Lung (tissue), 13 donors: ENCODE measurements around the gene LATS2. TPM values are rescaled to one million over a fixed set of nuclear protein-coding genes. Genes with fewer than 3 reads are reported as not detected.
A peak's percentile ranks its signal among the peaks of the same experiment; 100 is the strongest.
"Not testable (repeated sequence)": the region's sequence is repeated elsewhere in the genome, so short reads cannot be mapped to it uniquely, and the experiment has no call there.

Source experiments
- ATAC-seq: fragments of 200-7000 bp; cut with Tn5 transposase; one replicate; pipeline ENCODE4 v1.9.1; 2020; ENCODE audit warnings: moderate number of reproducible peaks; ENCODE audit not compliant: insufficient read depth, low FRiP score
- DNase-seq, 3 donors: peaks; one replicate each; pipeline ENCODE4 v3.0.0-alpha.2; 2013 to 2017
- H3K27ac ChIP-seq, 2 donors: one replicate each; pipeline ENCODE4 v1.5.1; 2013; ENCODE audit warnings: mild to moderate bottlenecking in 2 of 2, moderate library complexity in 2 of 2, control low read depth in 1 of 2, inconsistent platforms in 1 of 2, low read depth in 1 of 2, low read length in 1 of 2
- H3K27me3 ChIP-seq, 3 donors: one replicate each; pipeline ENCODE4 v1.5.1; 2013; ENCODE audit warnings: low read length in 2 of 3; ENCODE audit not compliant: control insufficient read depth in 3 of 3, insufficient read depth in 3 of 3
- H3K36me3 ChIP-seq, 4 donors: one replicate each; pipeline ENCODE4 v1.5.1; 2013; ENCODE audit warnings: low read length in 4 of 4, mild to moderate bottlenecking in 1 of 4, moderate library complexity in 1 of 4; ENCODE audit not compliant: control insufficient read depth in 4 of 4, insufficient read depth in 4 of 4
- H3K4me1 ChIP-seq, 5 donors: one replicate each; pipeline ENCODE4 v1.5.1; 2013; ENCODE audit warnings: low read length in 5 of 5, mild to moderate bottlenecking in 2 of 5, moderate library complexity in 1 of 5; ENCODE audit not compliant: control insufficient read depth in 5 of 5, insufficient read depth in 5 of 5
- H3K4me3 ChIP-seq: one replicate; pipeline ENCODE4 v1.5.1; 2013; ENCODE audit warnings: mild to moderate bottlenecking, control low read depth, moderate library complexity
- H3K9ac ChIP-seq, 2 donors: one replicate each; pipeline ENCODE4 v1.5.1; 2013; ENCODE audit warnings: low read length in 2 of 2, control low read depth in 1 of 2; ENCODE audit not compliant: insufficient read depth in 1 of 2
- H3K9me3 ChIP-seq, 4 donors: one replicate each; pipeline ENCODE4 v1.5.1; 2013; ENCODE audit warnings: low read length in 3 of 4, mild to moderate bottlenecking in 1 of 4, moderate library complexity in 1 of 4; ENCODE audit not compliant: control insufficient read depth in 4 of 4, insufficient read depth in 3 of 4
- WGBS, 2 donors: extraction: QIAGEN DNeasy Blood & Tissue Kit; methylation state at CpG; one replicate each; pipeline ENCODE4 v1.1.7; 2013; 5-methylcytosine and 5-hydroxymethylcytosine counted together
- polyA plus RNA-seq, 2 donors: library from polyadenylated mRNA; stranded (reverse); fragments of 200-250 nt; gene quantifications; one replicate each; pipeline ENCODE4 v1.2.1, GENCODE V29; 2013
- small RNA-seq: library from RNA; depleted of rRNA; stranded (forward); fragments of <200 nt; gene quantifications from one replicate; pipeline ENCODE3, GENCODE V24; 2014; ENCODE audit warnings: low replicate concordance
- total RNA-seq, 2 donors: library from RNA; depleted of rRNA in 1 of 2; stranded (reverse); fragments of >200 nt in 1 of 2; gene quantifications; one replicate each; pipeline ENCODE4 v1.2.1, GENCODE V29; 2014 to 2021
- TF ChIP-seq, protein P1 (sequence below): IDR thresholded peaks from 2 replicates; pipeline ENCODE4 v1.5.1; 2012; ENCODE audit warnings: mild to moderate bottlenecking; ENCODE audit errors: control extremely low read depth, extremely low read depth
- donor health status: control.
- donor health status: control.
- donor health status: Bipolar disorder and iron deficiency.
- donor health status: healthy.
- donor health status: DM: yes; HTN: yes; CAD: no.

LATS2 gene
- total and polyA plus RNA-seq, 4 donors = 7.7 to 37.5 (median 21.3) TPM

DNA sequence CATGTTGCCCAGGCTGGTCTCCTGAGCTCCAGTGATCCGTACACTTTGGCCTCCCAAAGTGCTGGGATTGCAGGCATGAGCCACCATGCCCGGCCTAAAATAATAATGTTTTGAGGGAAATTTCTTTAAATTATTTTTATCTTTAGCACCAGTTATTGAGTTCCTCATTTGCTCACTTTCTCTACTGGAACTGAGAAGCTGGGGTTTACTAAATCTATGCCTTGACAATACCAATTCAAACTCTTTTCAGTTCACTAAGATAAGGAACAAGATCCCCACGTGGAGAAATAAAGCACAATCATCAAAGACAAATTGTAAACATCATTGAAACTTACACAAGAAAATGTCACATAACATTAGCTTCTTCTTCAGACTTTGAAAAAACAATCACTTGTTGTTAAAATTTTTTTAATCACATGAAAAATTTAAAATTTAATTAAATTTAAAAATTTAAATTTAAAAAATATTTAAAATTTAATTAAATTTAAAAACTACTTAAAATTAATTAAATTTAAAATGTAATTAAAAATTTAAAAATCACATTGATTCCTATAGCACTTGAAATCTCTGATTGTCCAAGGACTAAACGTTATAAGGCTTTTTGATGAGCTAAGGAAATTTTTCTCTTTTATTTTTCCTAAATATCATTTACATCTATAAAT, 133.7 kb downstream of the LATS2 start:
- TF ChIP-seq, protein P1, sequence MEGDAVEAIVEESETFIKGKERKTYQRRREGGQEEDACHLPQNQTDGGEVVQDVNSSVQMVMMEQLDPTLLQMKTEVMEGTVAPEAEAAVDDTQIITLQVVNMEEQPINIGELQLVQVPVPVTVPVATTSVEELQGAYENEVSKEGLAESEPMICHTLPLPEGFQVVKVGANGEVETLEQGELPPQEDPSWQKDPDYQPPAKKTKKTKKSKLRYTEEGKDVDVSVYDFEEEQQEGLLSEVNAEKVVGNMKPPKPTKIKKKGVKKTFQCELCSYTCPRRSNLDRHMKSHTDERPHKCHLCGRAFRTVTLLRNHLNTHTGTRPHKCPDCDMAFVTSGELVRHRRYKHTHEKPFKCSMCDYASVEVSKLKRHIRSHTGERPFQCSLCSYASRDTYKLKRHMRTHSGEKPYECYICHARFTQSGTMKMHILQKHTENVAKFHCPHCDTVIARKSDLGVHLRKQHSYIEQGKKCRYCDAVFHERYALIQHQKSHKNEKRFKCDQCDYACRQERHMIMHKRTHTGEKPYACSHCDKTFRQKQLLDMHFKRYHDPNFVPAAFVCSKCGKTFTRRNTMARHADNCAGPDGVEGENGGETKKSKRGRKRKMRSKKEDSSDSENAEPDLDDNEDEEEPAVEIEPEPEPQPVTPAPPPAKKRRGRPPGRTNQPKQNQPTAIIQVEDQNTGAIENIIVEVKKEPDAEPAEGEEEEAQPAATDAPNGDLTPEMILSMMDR = no peak
- WGBS, 2 donors = 63 to 65% methylated on average over 4 of the region's 4 CpGs
- Histone ChIP-seq H3K27me3 (no peaks in the 10 kb centered on the region), H3K27ac (no peak overlapping the region), H3K9ac (no peak overlapping the region), H3K36me3 (no peaks in the 10 kb centered on the region), H3K4me3 (no peak overlapping the region), H3K4me1 (no peaks in the 10 kb centered on the region), H3K9me3 (no peaks in the 10 kb centered on the region)
- DNase-seq (no peak), ATAC-seq (no peak)

DNA sequence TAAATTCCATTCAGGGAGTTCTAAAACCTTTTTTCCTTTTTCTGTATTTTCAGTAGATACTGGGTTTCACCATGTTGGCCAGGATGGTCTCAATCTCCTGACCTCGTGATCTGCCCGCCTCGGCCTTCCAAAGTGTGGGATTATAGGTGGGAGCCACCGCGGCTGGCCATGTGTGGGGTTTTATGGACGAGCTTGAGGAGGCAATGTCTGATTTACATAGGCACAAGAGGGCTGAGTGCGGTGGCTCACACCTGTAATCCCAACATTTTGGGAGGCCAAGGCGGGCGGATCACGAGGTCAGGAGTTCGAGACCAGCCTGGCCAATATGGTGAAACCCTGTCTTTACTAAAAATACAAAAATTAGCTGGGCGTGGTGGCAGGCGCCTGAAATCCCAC, 136.0 kb downstream of the LATS2 start:
- H3K27me3 ChIP-seq, H3K36me3 ChIP-seq, ATAC-seq, DNase-seq, H3K9me3 ChIP-seq, H3K4me3 ChIP-seq, H3K27ac ChIP-seq, H3K4me1 ChIP-seq, H3K9ac ChIP-seq: not testable (repeated sequence)
- WGBS, 2 donors = 73 to 84% methylated on average over 13 of the region's 13 CpGs

DNA sequence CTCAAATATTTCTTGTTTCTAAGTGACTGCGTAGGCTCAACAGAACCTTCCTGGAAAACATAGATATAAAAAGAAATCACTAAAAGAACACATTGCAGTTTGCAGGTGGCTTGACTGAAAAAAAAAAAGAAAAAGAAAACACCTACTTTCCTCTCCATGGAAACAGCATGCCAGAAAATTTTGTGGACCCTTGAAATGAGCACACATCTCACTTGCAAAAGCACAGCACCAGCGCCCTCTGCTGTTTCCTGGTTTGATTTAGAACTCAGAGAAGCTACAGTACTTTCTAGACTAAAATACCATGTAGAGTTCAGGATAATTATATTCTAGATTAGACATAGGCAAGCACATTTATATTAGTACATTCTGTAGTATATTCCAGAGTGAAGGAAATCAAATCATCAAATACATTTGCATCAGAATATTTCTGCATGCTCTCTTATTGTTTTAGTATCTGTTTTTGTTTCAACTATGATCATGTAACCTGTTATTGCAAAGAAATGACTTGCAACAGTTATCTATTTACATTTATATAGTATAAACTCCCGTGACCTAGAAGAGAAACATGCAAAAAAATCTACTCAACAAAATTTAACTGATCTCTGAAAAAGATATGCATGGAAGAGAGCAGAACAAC, 136.5 kb downstream of the LATS2 start:
- Histone ChIP-seq H3K27ac (no peak overlapping the region), H3K9ac (no peak overlapping the region), H3K27me3 (no peaks in the 10 kb centered on the region), H3K9me3 (no peaks in the 10 kb centered on the region), H3K4me3 (no peak overlapping the region), H3K36me3 (no peaks in the 10 kb centered on the region), H3K4me1 (no peaks in the 10 kb centered on the region)
- peak; percentile 86 to 94 (median 92) for DNase-seq
- ATAC-seq = no peak
- 26 to 36% methylated on average over 3 of the region's 3 CpGs for WGBS, 2 donors
- TF ChIP-seq, protein P1 = peak; percentile 61

DNA sequence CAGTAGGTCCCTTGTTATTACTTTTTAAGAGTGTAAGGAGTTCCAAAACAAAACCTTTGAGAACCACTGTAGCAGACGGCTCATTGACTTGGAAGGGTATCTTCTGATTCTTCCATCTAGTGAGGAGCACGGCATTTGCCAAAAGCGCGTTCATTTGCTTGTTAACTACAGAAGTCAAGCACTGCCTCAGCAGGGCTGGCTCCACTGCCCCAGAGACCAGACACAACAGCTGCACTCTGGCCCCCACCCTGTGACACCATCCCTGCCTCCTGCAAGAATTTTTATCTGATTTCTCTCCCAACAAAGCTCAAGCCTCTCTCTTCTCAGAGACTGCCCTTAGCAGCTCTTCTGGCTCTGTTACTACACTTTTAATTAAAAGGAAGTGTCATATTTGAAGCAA, 138.1 kb downstream of the LATS2 start:
- H3K4me3 ChIP-seq = no peak overlapping the region
- TF ChIP-seq, protein P1 = no peak
- H3K4me1 ChIP-seq = no peaks in the 10 kb centered on the region
- H3K27me3 ChIP-seq = no peaks in the 10 kb centered on the region
- no peak overlapping the region for H3K27ac ChIP-seq
- DNase-seq (no peak), ATAC-seq (no peak)
- WGBS, 2 donors = 83 to 97% methylated on average over 4 of the region's 4 CpGs
- H3K9me3 ChIP-seq = no peaks in the 10 kb centered on the region
- H3K36me3 ChIP-seq = no peaks in the 10 kb centered on the region
- H3K9ac ChIP-seq = no peak overlapping the region

Small RNAs within 50 kb of the gene (small RNA-seq; reads per million reads assigned to genes)
- gene PPIAP27 (not detected), gene RNU4-9P (0.06 reads per million)

Other genes starting within 250 kb of the LATS2 start
- gene XPO4, start 158.8 kb downstream of the LATS2 start, total RNA-seq = 10 to 100 TPM; 14.4 to 25.5 TPM
- gene XPO4, start 158.8 kb downstream of the LATS2 start, polyA plus RNA-seq = 1 to 10 TPM; 3.1 to 5.4 TPM
- gene SAP18, start 78.5 kb upstream of the LATS2 start, total RNA-seq = 100 to 1,000 TPM in 1 of 2 donors, 10 to 100 TPM in 1; 74.4 to 175 TPM
- gene SAP18, start 78.5 kb upstream of the LATS2 start, polyA plus RNA-seq = 100 to 1,000 TPM in 1 of 2 donors, 10 to 100 TPM in 1; 46.5 to 156 TPM
- gene SKA3, start 115.0 kb upstream of the LATS2 start, total RNA-seq = 1 to 10 TPM; 1.8 to 3.2 TPM
- gene SKA3, start 115.0 kb upstream of the LATS2 start, polyA plus RNA-seq = 1 to 10 TPM in 1 of 2 donors, under 1 TPM in 1; 0.50 to 1.9 TPM
- 10 to 100 TPM; 14.8 to 20.5 TPM for gene MRPL57, start 115.1 kb upstream of the LATS2 start, total RNA-seq
- gene MRPL57, start 115.1 kb upstream of the LATS2 start, polyA plus RNA-seq = 10 to 100 TPM; 20.5 to 39.5 TPM